ENCODE data around the gene ANKRD39.
"Not testable (repeated sequence)": the region's sequence is repeated elsewhere in the genome, so short reads cannot be mapped to it uniquely, and the experiment has no call there.

ANKRD39 gene

GRCh38 chr2:96869822-96870625 lies 12.2 kb upstream of the ANKRD39 start, which contains the start of gene SEMA4C:
SEMA4C (minus strand) TSS chr2:96870080; CDS start chr2:96867886, 2,194 bp downstream.
- peak; percentile 57 for DNase-seq

DNA sequence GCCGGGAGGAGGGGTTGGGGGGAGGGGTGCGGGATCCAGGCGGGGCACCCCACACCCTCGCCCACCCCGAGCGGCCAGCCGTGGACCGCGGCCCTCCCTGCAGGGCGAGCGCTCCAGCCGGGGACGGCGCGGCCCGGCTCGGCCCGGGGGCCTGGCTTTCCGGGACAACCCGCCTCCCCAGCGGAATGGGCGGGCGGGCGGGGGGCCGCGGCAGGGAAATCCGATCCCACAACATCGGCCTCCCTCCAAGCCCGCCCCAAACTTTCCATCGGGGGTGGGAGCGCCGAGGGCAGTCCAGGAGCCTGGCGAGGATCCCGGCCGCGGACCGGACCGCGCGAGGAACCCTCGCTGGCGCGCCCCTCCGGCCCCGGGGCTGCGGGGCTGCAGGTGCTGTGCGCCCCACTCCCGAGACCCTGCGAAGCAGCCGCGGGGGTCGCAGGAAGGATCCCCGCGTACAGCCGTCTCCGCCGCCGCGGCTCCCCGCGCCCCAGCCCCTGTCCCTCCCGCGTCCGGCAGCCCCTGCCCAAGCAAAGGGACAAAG lies 11.5 kb upstream of the ANKRD39 start:
- no peak for DNase-seq

DNA sequence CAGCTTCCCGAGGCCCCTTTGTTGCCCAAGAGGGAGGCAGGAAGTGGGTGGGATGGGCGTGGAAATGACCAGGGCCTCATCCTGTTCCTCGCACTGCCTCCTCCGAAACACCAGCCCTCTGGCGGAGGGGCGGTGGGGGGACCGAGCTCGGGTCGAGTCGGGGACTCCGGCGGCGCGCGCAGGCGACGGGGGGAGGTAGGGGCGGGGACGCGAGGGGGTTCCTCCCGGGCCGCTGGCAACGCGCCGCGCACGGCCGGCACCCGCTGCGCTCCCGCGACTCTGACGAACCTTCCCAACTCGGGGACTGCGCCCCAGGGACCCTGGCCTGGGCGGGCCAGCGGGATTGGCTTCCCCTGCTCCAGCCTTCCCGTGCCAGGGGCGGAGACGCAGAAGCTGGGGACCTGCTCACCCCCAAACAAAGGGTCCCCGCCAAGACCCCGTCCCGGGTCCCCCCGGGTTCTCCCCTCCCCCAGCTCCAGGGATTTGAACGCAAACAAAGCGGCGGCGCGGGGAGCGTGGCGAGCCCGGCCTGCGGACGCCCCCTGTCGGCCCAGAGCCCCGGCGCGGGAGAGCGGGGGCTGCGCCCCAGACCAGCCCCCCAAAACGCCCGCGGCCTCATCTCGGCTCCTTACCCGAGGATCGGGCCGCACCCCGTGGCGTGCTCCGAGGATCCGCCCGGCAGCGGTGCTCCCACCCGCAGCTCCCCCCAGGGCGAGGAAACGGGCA lies 10.9 kb upstream of the ANKRD39 start:
- DNase-seq = peak; percentile 83

DNA sequence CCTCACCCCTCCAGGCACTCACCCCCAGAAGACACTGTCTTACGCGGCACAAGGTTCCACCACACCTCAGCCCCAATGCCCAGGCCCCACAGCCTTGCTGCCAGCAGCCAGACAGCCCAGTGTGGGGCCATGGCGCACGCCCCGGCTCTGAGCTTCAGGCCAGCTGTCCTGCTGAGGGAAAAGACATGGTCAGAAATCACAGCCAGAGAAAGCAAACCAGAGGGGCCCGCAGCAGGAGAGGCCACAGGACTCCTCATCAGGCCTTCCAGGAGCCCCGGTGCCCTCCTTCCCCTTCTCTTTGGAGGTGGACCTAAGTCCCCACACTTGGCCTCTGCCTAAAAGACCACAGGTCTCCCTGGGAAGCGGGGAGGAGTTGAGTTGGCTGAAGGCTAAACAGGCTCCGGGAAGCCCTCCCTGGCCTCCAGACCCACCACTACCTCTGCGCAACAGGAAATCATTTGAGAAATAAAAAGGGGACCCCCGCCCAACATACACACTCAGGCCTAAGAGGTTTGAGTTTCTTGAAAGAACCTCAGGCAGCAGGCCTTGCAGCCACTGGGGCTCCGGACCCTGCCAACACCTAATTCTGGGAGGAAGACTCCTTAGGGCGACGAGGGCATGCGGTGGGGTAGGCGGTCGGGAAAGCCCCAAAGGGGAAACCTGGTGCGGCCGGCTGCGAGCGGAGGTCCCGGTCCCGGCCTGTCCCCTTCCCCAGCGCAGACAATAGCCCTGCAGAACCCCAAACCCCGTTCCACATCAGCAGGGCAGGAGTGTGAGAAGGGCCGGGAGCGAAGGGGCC lies 10.1 kb upstream of the ANKRD39 start:
- no peak for DNase-seq

- DNase-seq = no peak
Observed at GRCh38 chr2:96866986-96867755, 9.4 kb upstream of the ANKRD39 start.

GRCh38 chr2:96866586-96866985 lies 8.8 kb upstream of the ANKRD39 start:
- no peak for DNase-seq

- DNase-seq = no peak
Observed at GRCh38 chr2:96866149-96866548, 8.3 kb upstream of the ANKRD39 start.

GRCh38 chr2:96865654-96866053 lies 7.8 kb upstream of the ANKRD39 start:
- DNase-seq = no peak

DNA sequence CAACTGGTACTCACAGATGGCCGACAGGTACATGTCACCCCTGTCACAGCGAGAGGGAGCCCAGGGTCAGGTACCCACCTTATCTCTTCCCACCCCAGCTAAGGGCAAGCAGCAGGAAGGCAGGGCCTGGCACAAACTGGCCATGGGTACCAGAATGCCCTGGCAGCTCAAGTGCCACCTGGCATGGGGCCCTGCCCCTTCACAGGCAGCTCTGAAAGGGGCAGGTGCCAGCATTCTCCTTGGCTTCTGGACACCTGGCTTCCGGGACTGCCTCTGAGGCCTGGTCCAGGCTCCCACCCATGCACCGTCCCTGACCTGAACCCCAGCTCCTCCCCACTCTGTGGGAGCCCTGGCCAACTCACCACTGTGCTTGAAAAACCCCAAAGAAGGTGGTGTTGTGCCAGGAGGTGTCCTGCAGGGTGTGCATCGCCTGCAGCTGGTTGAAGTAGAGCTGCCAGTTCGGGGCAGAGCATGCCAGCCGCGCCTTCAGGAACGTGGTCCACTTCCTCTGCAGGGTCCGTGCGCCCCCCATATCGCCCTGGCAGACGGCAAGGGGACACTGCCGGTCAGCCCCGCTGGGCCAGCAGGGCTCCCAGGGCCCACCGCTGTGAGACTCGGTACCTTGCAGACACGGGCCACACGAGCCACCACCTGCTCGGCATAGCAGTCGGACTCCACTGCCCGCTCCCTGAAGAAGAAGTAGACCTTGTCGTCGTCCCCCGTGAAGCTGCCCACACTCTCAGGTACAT lies 6.7 kb upstream of the ANKRD39 start:
- no peak for DNase-seq

- DNase-seq = no peak
Observed at GRCh38 chr2:96863575-96864342, 5.9 kb upstream of the ANKRD39 start.

- DNase-seq = not testable (repeated sequence)
Observed at GRCh38 chr2:96863056-96863455, 5.2 kb upstream of the ANKRD39 start.

- DNase-seq = no peak
Observed at GRCh38 chr2:96861074-96861473, 3.3 kb upstream of the ANKRD39 start.

- peak; percentile 65 for DNase-seq
Observed at GRCh38 chr2:96860065-96861029, 2.5 kb upstream of the ANKRD39 start.

- DNase-seq = no peak
Observed at GRCh38 chr2:96859681-96860064, 1.9 kb upstream of the ANKRD39 start.

GRCh38 chr2:96859099-96859649 lies 1.4 kb upstream of the ANKRD39 start:
- DNase-seq = no peak

- DNase-seq = peak; percentile 64
Observed at GRCh38 chr2:96856776-96857666, 795 bp downstream of the ANKRD39 start.

GRCh38 chr2:96853321-96853720 lies 4.5 kb downstream of the ANKRD39 start:
- no peak for DNase-seq

DNA sequence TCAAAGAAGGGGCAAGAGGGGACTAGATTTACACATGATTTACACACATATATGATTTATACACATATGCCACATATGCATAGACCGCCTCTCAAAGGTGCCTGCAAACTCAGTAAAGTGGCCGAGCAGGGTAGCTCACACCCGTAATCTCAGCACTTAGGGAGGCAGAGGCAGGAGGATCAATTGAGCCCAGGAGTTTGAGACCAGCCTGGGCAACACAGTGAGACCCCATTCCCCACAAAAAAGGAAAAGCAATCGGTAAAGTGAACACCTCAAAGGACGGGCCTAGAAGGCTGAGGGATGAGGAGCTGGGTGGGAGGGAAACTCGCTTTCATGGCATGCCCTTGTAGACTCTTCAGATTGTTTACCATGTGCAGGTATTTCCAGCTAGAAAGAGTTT lies 5.1 kb downstream of the ANKRD39 start:
- no peak for DNase-seq
